Measurements from ENCODE around the gene HBS1L. TPM values are rescaled to one million over a fixed set of nuclear protein-coding genes. Genes with fewer than 3 reads are reported as not detected.

Gene HBS1L
- total RNA-seq (ENCODE audit: unreplicated experiment), result 93.4 TPM
- long read RNA-seq, full-length matches to known transcripts, result 43 of 51 reads
- long read RNA-seq, partial matches to known transcripts, result 3 of 51 reads
- long read RNA-seq, other reads (novel, unspliced or antisense), result 5 of 51 reads

DNA sequence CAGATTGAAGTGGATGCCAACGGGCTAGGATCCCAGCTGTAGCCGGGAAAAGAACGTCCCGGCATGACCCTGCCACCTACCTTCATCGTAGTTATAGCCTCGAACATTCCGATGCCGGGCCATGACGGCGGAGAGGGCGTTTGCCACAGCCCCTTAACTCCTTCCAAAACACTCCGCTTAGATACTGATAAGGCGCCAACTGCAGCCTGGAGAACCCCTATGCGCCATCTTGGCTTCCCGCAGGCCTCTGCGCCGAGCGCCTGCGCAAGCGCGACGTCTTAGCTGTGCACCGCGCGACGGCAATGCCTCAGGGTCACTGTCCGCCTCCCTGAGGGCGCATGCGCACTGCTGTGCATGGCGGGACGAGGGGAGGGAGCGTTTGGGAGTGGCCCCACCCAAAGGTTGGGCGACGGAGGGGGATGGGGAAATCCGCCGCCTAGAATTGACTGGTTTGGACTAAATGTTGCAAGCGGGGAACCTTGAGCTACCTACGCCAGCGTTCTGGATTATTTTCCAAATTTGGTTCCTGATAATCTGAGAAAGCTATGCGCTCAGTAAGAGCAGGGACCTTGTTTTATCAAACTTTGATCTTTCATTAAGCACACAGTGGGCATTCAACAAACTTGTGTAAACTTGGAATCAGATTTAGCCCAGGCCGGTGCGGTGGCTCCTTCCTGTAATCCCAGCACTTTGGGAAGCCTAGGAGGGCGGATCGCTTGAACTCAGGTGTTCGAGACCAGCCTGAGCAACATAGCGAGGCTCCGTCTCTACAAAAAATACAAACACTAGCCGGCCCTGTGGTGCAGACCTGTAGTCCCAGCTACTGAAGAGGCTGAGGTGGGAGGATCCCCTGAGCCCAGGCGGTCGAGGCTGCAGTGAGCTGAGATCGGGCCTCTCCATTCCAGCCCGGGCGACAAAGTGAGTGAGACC lies at the start of gene HBS1L:
HBS1L (minus strand) TSS at position 254 of the 930 bp plus-strand sequence; CDS start at position 123, 131 bp downstream.
- Mint-ChIP-seq H3K4me3 (ENCODE audit: unreplicated experiment) (peak within 1 kb of the TSS; percentile 99), H3K36me3 (ENCODE audit: unreplicated experiment) (no peaks in the 10 kb centered on the region), H3K4me1 (ENCODE audit: low read depth, unreplicated experiment) (peaks cover 9% of the 10 kb centered on the region), H3K27ac (ENCODE audit: unreplicated experiment) (peak within 1 kb of the TSS; percentile 98), H3K9me3 (ENCODE audit: unreplicated experiment) (peaks cover 8% of the 10 kb centered on the region), H3K27me3 (ENCODE audit: unreplicated experiment) (no peaks in the 10 kb centered on the region)
- TF ChIP-seq, protein P1, sequence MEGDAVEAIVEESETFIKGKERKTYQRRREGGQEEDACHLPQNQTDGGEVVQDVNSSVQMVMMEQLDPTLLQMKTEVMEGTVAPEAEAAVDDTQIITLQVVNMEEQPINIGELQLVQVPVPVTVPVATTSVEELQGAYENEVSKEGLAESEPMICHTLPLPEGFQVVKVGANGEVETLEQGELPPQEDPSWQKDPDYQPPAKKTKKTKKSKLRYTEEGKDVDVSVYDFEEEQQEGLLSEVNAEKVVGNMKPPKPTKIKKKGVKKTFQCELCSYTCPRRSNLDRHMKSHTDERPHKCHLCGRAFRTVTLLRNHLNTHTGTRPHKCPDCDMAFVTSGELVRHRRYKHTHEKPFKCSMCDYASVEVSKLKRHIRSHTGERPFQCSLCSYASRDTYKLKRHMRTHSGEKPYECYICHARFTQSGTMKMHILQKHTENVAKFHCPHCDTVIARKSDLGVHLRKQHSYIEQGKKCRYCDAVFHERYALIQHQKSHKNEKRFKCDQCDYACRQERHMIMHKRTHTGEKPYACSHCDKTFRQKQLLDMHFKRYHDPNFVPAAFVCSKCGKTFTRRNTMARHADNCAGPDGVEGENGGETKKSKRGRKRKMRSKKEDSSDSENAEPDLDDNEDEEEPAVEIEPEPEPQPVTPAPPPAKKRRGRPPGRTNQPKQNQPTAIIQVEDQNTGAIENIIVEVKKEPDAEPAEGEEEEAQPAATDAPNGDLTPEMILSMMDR (IDR thresholded peaks at IDR 0.05; ENCODE audit: partially characterized antibody, unreplicated experiment), result no peak
- DNase-seq, result peak; percentile 98

DNA sequence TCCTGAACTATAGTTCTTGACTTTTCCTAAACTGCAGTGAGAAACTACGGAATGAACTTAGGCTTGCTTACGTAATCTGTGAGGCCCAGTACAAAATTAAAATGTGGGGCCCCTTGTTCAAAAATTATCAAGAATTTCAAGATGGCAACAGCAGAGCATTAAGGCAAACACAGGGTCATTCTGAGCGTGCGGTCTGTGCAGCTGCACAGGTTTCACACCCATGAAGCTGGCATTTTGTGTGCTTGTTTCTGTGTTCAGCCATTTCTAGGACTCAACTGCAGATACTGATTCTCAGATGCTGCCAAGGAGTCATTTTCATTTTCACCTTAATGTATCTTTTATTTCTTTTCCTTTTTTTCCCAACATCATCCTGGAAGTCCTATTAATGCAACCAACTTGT lies 49.6 kb upstream of the HBS1L start:
- no peaks in the 10 kb centered on the region for H3K9me3 Mint-ChIP-seq (ENCODE audit: unreplicated experiment)
- no peaks in the 10 kb centered on the region for H3K36me3 Mint-ChIP-seq (ENCODE audit: unreplicated experiment)
- no peak overlapping the region for H3K27ac Mint-ChIP-seq (ENCODE audit: unreplicated experiment)
- TF ChIP-seq, protein P1 (IDR thresholded peaks at IDR 0.05; ENCODE audit: partially characterized antibody, unreplicated experiment), result no peak
- DNase-seq, result no peak
- H3K27me3 Mint-ChIP-seq (ENCODE audit: unreplicated experiment), result no peaks in the 10 kb centered on the region
- H3K4me3 Mint-ChIP-seq (ENCODE audit: unreplicated experiment), result no peak overlapping the region
- H3K4me1 Mint-ChIP-seq (ENCODE audit: low read depth, unreplicated experiment), result no peaks in the 10 kb centered on the region

DNA sequence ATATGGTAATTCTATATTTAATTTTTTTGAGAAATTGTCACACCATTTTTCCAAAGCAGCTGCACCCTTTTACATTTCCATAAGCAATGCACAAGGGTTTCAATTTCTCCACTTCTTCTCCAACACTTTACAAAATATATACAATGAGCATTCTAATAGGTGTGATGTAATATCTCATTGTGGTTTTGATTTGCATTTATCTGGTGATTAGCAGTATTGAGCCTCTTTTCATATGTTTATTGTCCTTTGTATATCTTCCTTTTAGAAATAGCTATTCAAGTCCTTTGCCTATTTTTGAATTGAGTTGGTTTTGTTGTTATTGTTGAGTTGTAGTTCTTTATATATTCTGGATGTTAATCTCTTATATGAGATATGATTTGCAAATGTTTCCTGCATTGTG lies 47.6 kb upstream of the HBS1L start:
- Mint-ChIP-seq H3K36me3 (ENCODE audit: unreplicated experiment) (no peaks in the 10 kb centered on the region), H3K27ac (ENCODE audit: unreplicated experiment) (no peak overlapping the region), H3K27me3 (ENCODE audit: unreplicated experiment) (no peaks in the 10 kb centered on the region), H3K4me1 (ENCODE audit: low read depth, unreplicated experiment) (no peaks in the 10 kb centered on the region), H3K4me3 (ENCODE audit: unreplicated experiment) (no peak overlapping the region), H3K9me3 (ENCODE audit: unreplicated experiment) (no peaks in the 10 kb centered on the region)
- TF ChIP-seq, protein P1 (IDR thresholded peaks at IDR 0.05; ENCODE audit: partially characterized antibody, unreplicated experiment), result no peak
- no peak for DNase-seq

DNA sequence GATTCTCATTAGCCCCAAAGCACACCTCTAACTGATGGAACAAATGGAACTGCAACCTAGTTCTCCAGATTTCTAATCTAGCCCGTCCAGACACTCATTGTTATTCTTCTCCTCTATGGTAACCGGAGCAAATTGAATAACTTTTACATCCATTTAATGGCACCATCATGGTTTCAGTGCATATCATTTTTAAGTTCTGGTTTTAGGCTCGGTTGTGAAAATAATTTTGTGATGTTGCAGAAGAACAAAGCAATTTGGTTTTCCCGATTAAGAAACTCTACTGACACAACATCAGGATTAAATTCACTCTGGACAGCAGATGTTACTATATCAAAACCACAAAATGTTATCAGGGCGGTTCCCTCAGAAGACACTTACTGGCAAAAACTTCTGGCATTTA lies 42.5 kb upstream of the HBS1L start:
- H3K27me3 Mint-ChIP-seq (ENCODE audit: unreplicated experiment), result no peaks in the 10 kb centered on the region

More for the DNA sequence above, 42.5 kb upstream of the HBS1L start:
- H3K4me3 Mint-ChIP-seq (ENCODE audit: unreplicated experiment), result no peak overlapping the region
- TF ChIP-seq, protein P1 (IDR thresholded peaks at IDR 0.05; ENCODE audit: partially characterized antibody, unreplicated experiment), result no peak
- H3K4me1 Mint-ChIP-seq (ENCODE audit: low read depth, unreplicated experiment), result no peaks in the 10 kb centered on the region
- no peak overlapping the region for H3K27ac Mint-ChIP-seq (ENCODE audit: unreplicated experiment)
- no peak for DNase-seq
- no peaks in the 10 kb centered on the region for H3K9me3 Mint-ChIP-seq (ENCODE audit: unreplicated experiment)
- H3K36me3 Mint-ChIP-seq (ENCODE audit: unreplicated experiment), result no peaks in the 10 kb centered on the region

Data from glutamatergic neuron (in vitro differentiated cells).